HepG2 (cell line): ENCODE data around the gene LDLRAD3. TPM values are rescaled to one million over a fixed set of nuclear protein-coding genes. Genes with fewer than 3 reads are reported as not detected.

ENCODE experiments used
- ATAC-seq: fragments of 200-7000 bp; cut with Tn5 transposase; 3 replicates; pipeline ENCODE4 v1.9.1; 2020; ENCODE audit warnings: mild to moderate bottlenecking, moderate library complexity
- BruUV-seq: library from RNA; stranded (reverse); fragments of 400-500 nt; replicated peaks from 2 replicates; lab custom pipeline; 2021; lab: Mats Ljungman, UMichigan
- CTCF ChIA-PET: fragments of 300-600 bp; formaldehyde crosslinking; extraction: SDS; loops from one replicate; lab custom pipeline; 2021; ENCODE audit warnings: low total read pairs, inconsistent platforms, low intra/inter-chr PET ratio; lab: Yijun Ruan, JAX
- POLR2A ChIA-PET: fragments of 350-600 bp; sonication (Branson Sonifier 250); formaldehyde crosslinking; loops from one replicate; lab custom pipeline; 2020; ENCODE audit warnings: antibody characterized with exemption, inconsistent platforms; lab: Yijun Ruan, JAX
- DNase-seq: peaks from one replicate; pipeline ENCODE4 v3.0.0-alpha.2; 2015; ENCODE audit warnings: low spot score
- FAIRE-seq: peaks from 3 replicates; lab custom pipeline; 2011; peaks lifted over from hg19 to GRCh38; lab: Jason Lieb, UNC
- H2AFZ ChIP-seq: one replicate; pipeline ENCODE4 v1.6.1; 2011; ENCODE audit warnings: low read length, inconsistent platforms
- H3K27ac ChIP-seq: fragments of 300-600 bp; 3 replicates; pipeline ENCODE4 v1.8.0; 2011; ENCODE audit warnings: mixed run types, mild to moderate bottlenecking, mixed read lengths, low read length, inconsistent platforms; ENCODE audit not compliant: insufficient read depth; ENCODE audit errors: extremely low read length
- H3K27me3 ChIP-seq, 2 experiments: fragments of 200-600 bp in 1 of 2; 2 replicates in 1 of 2; 3 replicates in 1 of 2; pipeline versions ENCODE4 v1.6.0 to v1.8.0; 2011; ENCODE audit warnings: low read length in 2 of 2, mild to moderate bottlenecking in 2 of 2, moderate library complexity in 2 of 2, inconsistent platforms in 1 of 2; ENCODE audit not compliant: insufficient read depth in 2 of 2, control insufficient read depth in 1 of 2
- H3K36me3 ChIP-seq, 2 experiments: fragments of 200-600 bp in 1 of 2; replicated peaks in 1 of 2; 2 replicates in 1 of 2; 3 replicates in 1 of 2; pipeline versions ENCODE4 v1.5.1 to v1.8.0; 2011; ENCODE audit warnings: low read length in 2 of 2, inconsistent platforms in 1 of 2; ENCODE audit not compliant: insufficient read depth in 2 of 2, control insufficient read depth in 1 of 2
- H3K4me1 ChIP-seq: 2 replicates; pipeline ENCODE4 v1.5.1; 2012; ENCODE audit warnings: low read length, inconsistent platforms; ENCODE audit not compliant: insufficient read depth
- H3K4me2 ChIP-seq: 2 replicates; pipeline ENCODE4 v1.6.0; 2011; ENCODE audit warnings: low read depth, low read length, inconsistent platforms
- H3K4me3 ChIP-seq, 3 experiments: fragments of 200-600 bp in 1 of 3; sonication (generic), shearing (Covaris generic) in 1 of 3; replicated peaks in 1 of 3; 2 replicates each; pipeline ENCODE4 v1.5.1; 2011 to 2016; ENCODE audit warnings: low read length in 3 of 3, inconsistent platforms in 2 of 3, low read depth in 2 of 3, mild to moderate bottlenecking in 2 of 3, control low read depth in 1 of 3, mixed read lengths in 1 of 3; ENCODE audit not compliant: insufficient read depth in 1 of 3
- H3K79me2 ChIP-seq: one replicate; pipeline ENCODE4 v1.6.1; 2011; ENCODE audit warnings: low read length, inconsistent platforms; ENCODE audit not compliant: insufficient read depth
- H3K9ac ChIP-seq: 2 replicates; pipeline ENCODE4 v1.6.0; 2011; ENCODE audit warnings: mild to moderate bottlenecking, low read depth, low read length, inconsistent platforms; ENCODE audit not compliant: insufficient read depth
- H3K9me3 ChIP-seq: 2 replicates; pipeline ENCODE4 v1.5.1; 2012; ENCODE audit warnings: mild to moderate bottlenecking, low read length
- H4K20me1 ChIP-seq: 2 replicates; pipeline ENCODE4 v1.6.0; 2011; ENCODE audit warnings: inconsistent platforms, mild to moderate bottlenecking, low read length, moderate library complexity; ENCODE audit not compliant: insufficient read depth
- KLF6 ChIP-seq: IDR thresholded peaks from 2 replicates; pipeline ENCODE4 v1.8.0; 2016; ENCODE audit warnings: missing biosample characterization, missing genetic modification reagents
- KMT2A ChIP-seq: sonication (generic); formaldehyde crosslinking; IDR thresholded peaks from 2 replicates; pipeline ENCODE4 v1.4.0; 2020; ENCODE audit warnings: missing genetic modification reagents
- NFIB ChIP-seq: sonication (generic); formaldehyde crosslinking; IDR thresholded peaks from 2 replicates; pipeline ENCODE4 v1.9.0; 2021; ENCODE audit warnings: missing genetic modification reagents, mild to moderate bottlenecking, borderline replicate concordance
- NFKB2 ChIP-seq: sonication (generic); formaldehyde crosslinking; IDR thresholded peaks from 2 replicates; pipeline ENCODE4 v1.4.0; 2020; ENCODE audit warnings: missing genetic modification reagents, borderline replicate concordance
- NR3C1 ChIP-seq: sonication (generic); formaldehyde crosslinking; IDR thresholded peaks from 2 replicates; pipeline ENCODE4 v1.4.0; 2020; ENCODE audit warnings: missing genetic modification reagents
- POLR2AphosphoS2 ChIP-seq: IDR thresholded peaks from 2 replicates; pipeline ENCODE4 v1.6.1; 2011; ENCODE audit warnings: low read depth, low read length, improper control_type of control experiment
- SIN3A ChIP-seq: IDR thresholded peaks from 2 replicates; pipeline ENCODE4 v1.6.1; 2011; ENCODE audit warnings: low read depth, mild to moderate bottlenecking, control low read depth, low read length, borderline replicate concordance
- ZNF10 ChIP-seq: sonication (generic); formaldehyde crosslinking; IDR thresholded peaks from 2 replicates; pipeline ENCODE4 v1.4.0; 2020; ENCODE audit warnings: mild to moderate bottlenecking, low read depth, missing genetic modification reagents, borderline replicate concordance
- ZNF766 ChIP-seq: sonication (generic); formaldehyde crosslinking; IDR thresholded peaks from 2 replicates; pipeline ENCODE4 v1.5.0; 2020; ENCODE audit warnings: missing genetic modification reagents, borderline replicate concordance
- ZSCAN21 ChIP-seq: sonication (generic); formaldehyde crosslinking; IDR thresholded peaks from 2 replicates; pipeline ENCODE4 v1.8.0; 2022; ENCODE audit warnings: mild to moderate bottlenecking, missing genetic modification reagents, moderate library complexity, borderline replicate concordance
- WGBS: methylation state at CpG from one replicate; pipeline ENCODE4 v1.1.6; 2017; ENCODE audit warnings: low lambda C conversion rate; 5-methylcytosine and 5-hydroxymethylcytosine counted together
- in situ Hi-C: cut with HindIII; loops from 2 replicates; pipeline ENCODE4 v1.10.0; 2017; ENCODE audit warnings: low pct_unique_long_range_greater_than_20kb; ENCODE audit not compliant: extremely low pct_ligation_motif_present
- intact Hi-C: fragments of 100-400 bp; cut with micrococcal nuclease; formaldehyde crosslinking; loops from one replicate; pipeline ENCODE4 v1.10.0; 2022; ENCODE audit not compliant: unreplicated experiment
- polyA plus RNA-seq, 8 experiments: library from polyadenylated mRNA; depleted of rRNA in 3 of 8; stranded (reverse) in 7 of 8; unstranded in 1 of 8; fragments of >200 nt; fragmentation: Illumina TruSeq in 4 of 8; extraction: Trizol in 4 of 8; gene quantifications; 2 replicates each; pipeline versions ENCODE4 v1.2.1 to v1.2.3, GENCODE V29; 2011 to 2016; ENCODE audit warnings: low read depth in 4 of 8, missing spikeins in 1 of 8, mixed read lengths in 1 of 8; ENCODE audit not compliant: insufficient read depth in 1 of 8
- total RNA-seq, 5 experiments: library from RNA; depleted of rRNA; stranded (reverse); fragments of >200 nt; fragmentation: Illumina TruSeq; extraction: Trizol; gene quantifications; 2 replicates each; pipeline ENCODE4 v1.2.3, GENCODE V29; 2016; ENCODE audit warnings: low read depth in 1 of 5
- TF ChIP-seq, protein P1 (sequence below): sonication (generic); formaldehyde crosslinking; IDR thresholded peaks from 2 replicates; pipeline ENCODE4 v1.5.0; 2020; ENCODE audit warnings: mild to moderate bottlenecking, low read depth, missing genetic modification reagents, borderline replicate concordance
- TF ChIP-seq, protein P2 (sequence below): sonication (generic); formaldehyde crosslinking; IDR thresholded peaks from 2 replicates; pipeline ENCODE4 v1.8.0; 2022; ENCODE audit warnings: mild to moderate bottlenecking, missing genetic modification reagents, borderline replicate concordance
- TF ChIP-seq, protein P3 (sequence below): IDR thresholded peaks from 2 replicates; pipeline ENCODE4 v1.6.1; 2012; ENCODE audit warnings: inconsistent platforms

LDLRAD3 gene
- total and polyA plus RNA-seq, 2 of the 13 experiments (the other 11 are each of a cell fraction or from before 2014, with no cell fraction given), result 0.50 to 0.60 TPM

DNA sequence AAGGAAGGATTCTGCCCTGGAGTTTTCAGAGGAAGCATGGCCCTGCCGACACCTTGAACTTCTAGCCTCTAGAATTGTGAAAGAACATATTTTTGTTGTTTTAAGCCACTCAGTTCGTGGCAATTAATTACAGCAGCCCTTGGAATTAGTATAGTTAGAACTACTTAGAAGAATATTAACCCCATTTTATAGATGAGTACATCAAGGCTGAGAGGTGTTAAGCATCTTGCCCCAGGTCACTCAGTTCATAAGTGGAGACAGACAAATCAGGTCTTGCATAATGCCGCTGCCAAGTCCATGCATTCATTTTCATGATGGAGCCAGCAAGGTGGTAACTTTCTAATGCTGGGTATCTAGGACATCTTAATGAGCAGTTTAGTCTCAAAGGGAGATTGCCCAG, 26.6 kb downstream of the LDLRAD3 start:
- Histone ChIP-seq H3K27me3 (no peaks in the 10 kb centered on the region; a peak in 1 of 5 replicates), H2AFZ (no peak overlapping the region), H3K9me3 (peaks cover 5% of the 10 kb centered on the region; the same call in 1 of the 2 replicates), H3K9ac (no peak overlapping the region), H3K4me2 (no peak overlapping the region), H3K4me1 (no peaks in the 10 kb centered on the region), H4K20me1 (no peaks in the 10 kb centered on the region), H3K79me2 (no peaks in the 10 kb centered on the region), H3K36me3 (no peaks in the 10 kb centered on the region), H3K27ac (no peak overlapping the region), H3K4me3 (no peak overlapping the region)
- ATAC-seq (no peak), FAIRE-seq (no peak), DNase-seq (no peak)
- 35% methylated on average over 2 of the region's 3 CpGs for WGBS
- TF ChIP-seq NR3C1 (no peak), ZNF10 (CRISPR knock-in tag) (no peak), NFKB2 (CRISPR knock-in tag) (no peak), KMT2A (CRISPR knock-in tag) (no peak), ZNF766 (CRISPR knock-in tag) (no peak), KLF6 (CRISPR knock-in tag) (no peak), ZSCAN21 (CRISPR knock-in tag) (no peak), SIN3A (no peak), POLR2AphosphoS2 (no peak), NFIB (CRISPR knock-in tag) (no peak)
- TF ChIP-seq, protein P1, sequence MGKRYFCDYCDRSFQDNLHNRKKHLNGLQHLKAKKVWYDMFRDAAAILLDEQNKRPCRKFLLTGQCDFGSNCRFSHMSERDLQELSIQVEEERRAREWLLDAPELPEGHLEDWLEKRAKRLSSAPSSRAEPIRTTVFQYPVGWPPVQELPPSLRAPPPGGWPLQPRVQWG (CRISPR knock-in tag), result no peak
- TF ChIP-seq, protein P2, sequence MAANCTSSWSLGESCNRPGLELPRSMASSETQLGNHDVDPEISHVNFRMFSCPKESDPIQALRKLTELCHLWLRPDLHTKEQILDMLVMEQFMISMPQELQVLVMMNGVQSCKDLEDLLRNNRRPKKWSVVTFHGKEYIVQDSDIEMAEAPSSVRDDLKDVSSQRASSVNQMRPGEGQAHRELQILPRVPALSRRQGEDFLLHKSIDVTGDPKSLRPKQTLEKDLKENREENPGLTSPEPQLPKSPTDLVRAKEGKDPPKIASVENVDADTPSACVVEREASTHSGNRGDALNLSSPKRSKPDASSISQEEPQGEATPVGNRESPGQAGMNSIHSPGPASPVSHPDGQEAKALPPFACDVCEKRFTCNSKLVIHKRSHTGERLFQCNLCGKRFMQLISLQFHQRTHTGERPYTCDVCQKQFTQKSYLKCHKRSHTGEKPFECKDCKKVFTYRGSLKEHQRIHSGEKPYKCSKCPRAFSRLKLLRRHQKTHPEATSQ (CRISPR knock-in tag), result no peak
- TF ChIP-seq, protein P3, sequence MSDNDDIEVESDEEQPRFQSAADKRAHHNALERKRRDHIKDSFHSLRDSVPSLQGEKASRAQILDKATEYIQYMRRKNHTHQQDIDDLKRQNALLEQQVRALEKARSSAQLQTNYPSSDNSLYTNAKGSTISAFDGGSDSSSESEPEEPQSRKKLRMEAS, result no peak
- BruUV-seq, result no TSS peak
- in situ Hi-C loops (no loop called here), intact Hi-C loops (no loop called here)
- ChIA-PET CTCF (no interaction called here), POLR2A (no interaction called here)
